Natural killer cell (primary cell): ENCODE data around the gene PLXNC1. TPM values are rescaled to one million over a fixed set of nuclear protein-coding genes. Genes with fewer than 3 reads are reported as not detected.
A peak's percentile ranks its signal among the peaks of the same experiment; 100 is the strongest.

Source experiments
- ATAC-seq, 3 donors: fragments of 150-1000 bp in 2 of 3; fragments of 200-7000 bp in 1 of 3; cut with Tn5 transposase; 1 replicate in 1 of 3; 2 replicates in 2 of 3; pipeline ENCODE4 v1.10.0; 2021; ENCODE audit warnings: mild to moderate bottlenecking in 2 of 3, moderate library complexity in 2 of 3
- DNase-seq, 2 donors: peaks; one replicate each; pipeline versions ENCODE4 v3.0.0 to v3.0.0-alpha.2; 2013 to 2021; ENCODE audit warnings: mixed read lengths in 1 of 2
- H3K27ac ChIP-seq: one replicate; pipeline ENCODE4 v1.5.1; 2013; ENCODE audit warnings: mild to moderate bottlenecking, low read length
- H3K27me3 ChIP-seq: one replicate; pipeline ENCODE4 v1.6.1; 2013; ENCODE audit warnings: low read length; ENCODE audit not compliant: control insufficient read depth, insufficient read depth
- H3K36me3 ChIP-seq: one replicate; pipeline ENCODE4 v1.6.1; 2013; ENCODE audit warnings: low read length; ENCODE audit not compliant: control insufficient read depth, insufficient read depth
- H3K4me1 ChIP-seq: one replicate; pipeline ENCODE4 v1.6.1; 2013; ENCODE audit warnings: low read length; ENCODE audit not compliant: control insufficient read depth, insufficient read depth
- H3K4me3 ChIP-seq: one replicate; pipeline ENCODE4 v1.5.1; 2013; ENCODE audit warnings: low read length
- H3K9me3 ChIP-seq: one replicate; pipeline ENCODE4 v1.6.1; 2013; ENCODE audit warnings: low read length; ENCODE audit not compliant: control insufficient read depth, insufficient read depth
- H3K27ac Mint-ChIP-seq, 2 donors: one replicate each; pipeline ENCODE4 v1.8.0; 2022; ENCODE audit warnings: mild to moderate bottlenecking in 2 of 2, mixed read lengths in 2 of 2, moderate library complexity in 1 of 2
- H3K27me3 Mint-ChIP-seq, 2 donors: one replicate each; pipeline ENCODE4 v1.8.0; 2022; ENCODE audit warnings: low read depth in 2 of 2, mixed read lengths in 2 of 2
- H3K36me3 Mint-ChIP-seq: one replicate; pipeline ENCODE4 v1.8.0; 2022; ENCODE audit warnings: mixed read lengths
- H3K4me1 Mint-ChIP-seq, 2 donors: one replicate each; pipeline ENCODE4 v1.8.0; 2022; ENCODE audit warnings: mixed read lengths in 2 of 2
- H3K4me3 Mint-ChIP-seq: one replicate; pipeline ENCODE4 v1.8.0; 2022; ENCODE audit warnings: mild to moderate bottlenecking, moderate library complexity, mixed read lengths
- H3K9me3 Mint-ChIP-seq, 2 donors: one replicate each; pipeline ENCODE4 v1.8.0; 2022; ENCODE audit warnings: mixed read lengths in 2 of 2
- WGBS: methylation state at CpG from one replicate; pipeline ENCODE4 v1.1.7; 2013; ENCODE audit warnings: missing lambda C conversion rate; ENCODE audit not compliant: insufficient coverage; 5-methylcytosine and 5-hydroxymethylcytosine counted together
- intact Hi-C: fragments of 100-400 bp; cut with micrococcal nuclease; formaldehyde crosslinking; loops from one replicate; pipeline ENCODE4 v1.14.2; 2022
- total RNA-seq, 4 donors: library from RNA; stranded (reverse); fragments of 120-200 nt in 1 of 4; gene quantifications; one replicate each; pipeline versions ENCODE4 v1.2.3 to v1.2.4, GENCODE V29; 2013 to 2022
- TF ChIP-seq, protein P1 (sequence below): fragments of 200-600 bp; IDR thresholded peaks from one replicate; pipeline ENCODE4 v1.8.0; 2022; ENCODE audit warnings: antibody characterized with exemption

The PLXNC1 gene
- total RNA-seq, 3 donors from 2014 or later (not counting 1 experiment from before 2014, with no cell fraction given): 22.0 to 30.7 (median 26.5) TPM

DNA sequence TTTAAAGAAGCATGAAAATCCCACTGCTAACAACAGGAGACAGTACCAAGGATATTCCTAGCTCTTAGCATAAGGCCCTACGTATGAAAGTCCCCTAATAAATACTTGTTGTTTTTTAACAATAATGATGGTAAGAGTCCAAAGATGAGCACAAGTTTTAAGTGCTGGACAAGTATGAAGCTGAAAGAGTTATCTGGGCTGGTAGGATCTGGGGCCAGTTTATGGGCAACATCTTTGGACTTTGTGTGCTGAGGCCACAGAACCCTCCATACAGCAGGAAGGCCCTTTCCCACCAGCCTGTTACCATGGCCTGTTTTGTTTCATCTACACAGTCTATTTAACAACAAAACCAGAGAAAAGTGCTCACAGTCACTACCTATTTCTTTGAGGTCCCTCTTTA is 12.5 kb upstream of the PLXNC1 start:
- H3K36me3 ChIP-seq: no peaks in the 10 kb centered on the region
- DNase-seq: no peak
- H3K36me3 Mint-ChIP-seq: no peaks in the 10 kb centered on the region
- TF ChIP-seq, protein P1, sequence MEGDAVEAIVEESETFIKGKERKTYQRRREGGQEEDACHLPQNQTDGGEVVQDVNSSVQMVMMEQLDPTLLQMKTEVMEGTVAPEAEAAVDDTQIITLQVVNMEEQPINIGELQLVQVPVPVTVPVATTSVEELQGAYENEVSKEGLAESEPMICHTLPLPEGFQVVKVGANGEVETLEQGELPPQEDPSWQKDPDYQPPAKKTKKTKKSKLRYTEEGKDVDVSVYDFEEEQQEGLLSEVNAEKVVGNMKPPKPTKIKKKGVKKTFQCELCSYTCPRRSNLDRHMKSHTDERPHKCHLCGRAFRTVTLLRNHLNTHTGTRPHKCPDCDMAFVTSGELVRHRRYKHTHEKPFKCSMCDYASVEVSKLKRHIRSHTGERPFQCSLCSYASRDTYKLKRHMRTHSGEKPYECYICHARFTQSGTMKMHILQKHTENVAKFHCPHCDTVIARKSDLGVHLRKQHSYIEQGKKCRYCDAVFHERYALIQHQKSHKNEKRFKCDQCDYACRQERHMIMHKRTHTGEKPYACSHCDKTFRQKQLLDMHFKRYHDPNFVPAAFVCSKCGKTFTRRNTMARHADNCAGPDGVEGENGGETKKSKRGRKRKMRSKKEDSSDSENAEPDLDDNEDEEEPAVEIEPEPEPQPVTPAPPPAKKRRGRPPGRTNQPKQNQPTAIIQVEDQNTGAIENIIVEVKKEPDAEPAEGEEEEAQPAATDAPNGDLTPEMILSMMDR: no peak
- intact Hi-C loops: loop anchor here (5.0 kb wide), 1 partner anchor 626 kb away; no protein-coding TSS in a partner anchor
- no peak overlapping the region for H3K4me3 Mint-ChIP-seq
- H3K27ac Mint-ChIP-seq: no peak overlapping the region
- H3K4me1 ChIP-seq: no peaks in the 10 kb centered on the region
- no peaks in the 10 kb centered on the region for H3K27me3 ChIP-seq
- no peaks in the 10 kb centered on the region for H3K9me3 ChIP-seq
- H3K27me3 Mint-ChIP-seq: peaks cover 0 to 3% of the 10 kb centered on the region in 2 donors
- H3K4me3 ChIP-seq: no peak overlapping the region
- ATAC-seq: no peak
- H3K4me1 Mint-ChIP-seq: no peaks in the 10 kb centered on the region
- H3K9me3 Mint-ChIP-seq: no peaks in the 10 kb centered on the region
- H3K27ac ChIP-seq: no peak overlapping the region
- 100% methylated on average over 1 of the region's 1 CpG for WGBS

DNA sequence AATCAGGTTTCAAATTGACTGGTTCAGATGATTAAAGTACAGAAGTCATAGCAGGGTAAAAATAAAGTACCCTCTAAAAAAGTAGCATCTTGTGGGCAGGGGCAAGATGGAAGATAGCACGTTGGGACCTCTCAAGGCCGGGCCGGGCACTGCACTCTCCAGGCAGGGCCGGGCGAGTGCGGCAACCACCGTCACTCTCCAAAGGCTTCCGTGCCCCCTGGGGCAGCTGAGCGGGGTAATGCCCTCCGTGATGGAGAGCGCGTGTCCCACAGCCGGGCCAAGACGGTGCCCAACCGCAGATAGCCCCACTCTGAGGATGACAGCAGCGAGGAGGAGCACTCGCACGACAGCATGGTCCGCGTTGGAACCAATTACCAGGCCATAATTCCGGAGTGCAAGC is 8.6 kb upstream of the PLXNC1 start:
- intact Hi-C loops: loop anchor here (5.0 kb wide), 1 partner anchor 622 kb away; no protein-coding TSS in a partner anchor
- Mint-ChIP-seq H3K4me1 (no peaks in the 10 kb centered on the region), H3K27ac (no peak overlapping the region), H3K4me3 (no peak overlapping the region), H3K36me3 (no peaks in the 10 kb centered on the region), H3K27me3 (peaks cover 9 to 12% of the 10 kb centered on the region in 2 donors), H3K9me3 (no peaks in the 10 kb centered on the region)
- Histone ChIP-seq H3K4me1 (no peaks in the 10 kb centered on the region), H3K27ac (no peak overlapping the region), H3K4me3 (no peak overlapping the region), H3K27me3 (no peaks in the 10 kb centered on the region), H3K9me3 (no peaks in the 10 kb centered on the region), H3K36me3 (no peaks in the 10 kb centered on the region)
- TF ChIP-seq, protein P1: no peak
- 95% methylated on average over 21 of the region's 21 CpGs for WGBS
- ATAC-seq (no peak), DNase-seq (no peak)

DNA sequence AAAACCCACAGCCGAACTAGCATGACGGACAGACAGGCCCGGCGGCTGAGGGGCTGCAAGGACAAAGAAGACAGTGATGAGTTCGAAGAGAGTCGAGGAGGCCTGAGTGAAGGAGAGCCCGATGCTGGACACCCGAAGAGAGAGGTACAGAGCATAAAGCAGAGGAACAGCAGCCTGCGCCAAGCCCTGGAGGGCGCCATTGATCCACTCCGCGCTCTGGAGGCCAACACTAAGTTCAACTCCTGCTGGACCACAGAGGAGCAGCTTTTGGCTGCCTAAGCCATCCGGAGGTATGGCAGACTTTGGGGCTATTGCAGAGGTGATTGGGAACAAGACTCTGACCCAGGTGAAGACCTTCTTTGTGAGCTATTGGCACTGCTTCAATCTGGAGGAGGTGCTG is 7.8 kb upstream of the PLXNC1 start:
- peak; percentile 61 to 78 (median 73) for ATAC-seq
- no peaks in the 10 kb centered on the region for H3K36me3 Mint-ChIP-seq
- H3K27ac Mint-ChIP-seq: no peak overlapping the region
- H3K9me3 ChIP-seq: no peaks in the 10 kb centered on the region
- H3K4me1 ChIP-seq: no peaks in the 10 kb centered on the region
- H3K4me1 Mint-ChIP-seq: no peaks in the 10 kb centered on the region
- no peaks in the 10 kb centered on the region for H3K27me3 ChIP-seq
- peaks cover 9 to 12% of the 10 kb centered on the region in 2 donors for H3K27me3 Mint-ChIP-seq
- no peak overlapping the region for H3K4me3 ChIP-seq
- no peak overlapping the region for H3K27ac ChIP-seq
- no peak overlapping the region for H3K4me3 Mint-ChIP-seq
- TF ChIP-seq, protein P1: peak; percentile 39
- 94% methylated on average over 13 of the region's 13 CpGs for WGBS
- DNase-seq: peak; percentile 39 to 70
- intact Hi-C loops: no loop called here
- no peaks in the 10 kb centered on the region for H3K36me3 ChIP-seq
- no peaks in the 10 kb centered on the region for H3K9me3 Mint-ChIP-seq
